ENCODE measurements around the gene AMN. TPM values are rescaled to one million over a fixed set of nuclear protein-coding genes. Genes with fewer than 3 reads are reported as not detected.

AMN gene
- total and polyA plus RNA-seq, 7 donors, result 42.0 to 78.1 (median 43.0) TPM; not detected in 4

DNA sequence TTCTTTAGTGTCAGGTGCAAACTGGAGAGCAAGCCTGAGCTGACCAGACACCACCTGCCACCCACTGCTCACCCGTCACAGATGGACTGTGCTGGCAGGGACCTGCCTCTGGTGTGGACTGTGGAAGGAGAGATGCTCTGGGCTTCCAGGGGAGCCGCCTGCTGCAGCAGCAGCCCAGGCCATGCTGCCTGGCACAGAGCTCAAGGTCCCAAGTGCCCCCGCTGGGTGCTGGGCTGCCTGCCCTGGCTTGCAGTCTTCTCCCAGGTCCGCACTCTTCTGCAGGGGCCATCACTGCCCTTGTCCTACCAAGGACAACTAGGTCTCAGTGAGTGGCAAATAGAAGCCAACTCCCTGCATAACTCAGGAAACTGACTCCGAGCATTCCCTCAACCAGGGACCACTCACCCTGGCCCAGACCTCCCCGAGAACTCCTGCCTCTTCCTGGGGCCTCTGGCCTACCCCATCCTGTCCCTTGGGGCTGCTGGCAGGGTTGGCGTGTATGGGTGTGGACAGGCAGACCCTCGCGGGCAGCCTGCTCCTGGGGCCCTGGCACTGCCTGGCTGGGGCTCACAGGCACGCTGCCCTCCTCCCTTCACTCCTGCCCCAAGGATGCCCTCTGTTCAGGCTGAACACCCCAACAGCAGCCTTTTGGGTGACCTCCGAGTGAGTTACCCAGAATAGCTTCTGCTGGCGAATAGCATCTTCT lies 9.3 kb downstream of the AMN start:
- DNase-seq, result no peak
- TF ChIP-seq POLR2AphosphoS5 (IDR thresholded peaks at IDR 0.05) (no peak), POLR2A (IDR thresholded peaks at IDR 0.05) (no peak), EP300 (IDR thresholded peaks at IDR 0.05) (no peak)
- TF ChIP-seq, protein P1, sequence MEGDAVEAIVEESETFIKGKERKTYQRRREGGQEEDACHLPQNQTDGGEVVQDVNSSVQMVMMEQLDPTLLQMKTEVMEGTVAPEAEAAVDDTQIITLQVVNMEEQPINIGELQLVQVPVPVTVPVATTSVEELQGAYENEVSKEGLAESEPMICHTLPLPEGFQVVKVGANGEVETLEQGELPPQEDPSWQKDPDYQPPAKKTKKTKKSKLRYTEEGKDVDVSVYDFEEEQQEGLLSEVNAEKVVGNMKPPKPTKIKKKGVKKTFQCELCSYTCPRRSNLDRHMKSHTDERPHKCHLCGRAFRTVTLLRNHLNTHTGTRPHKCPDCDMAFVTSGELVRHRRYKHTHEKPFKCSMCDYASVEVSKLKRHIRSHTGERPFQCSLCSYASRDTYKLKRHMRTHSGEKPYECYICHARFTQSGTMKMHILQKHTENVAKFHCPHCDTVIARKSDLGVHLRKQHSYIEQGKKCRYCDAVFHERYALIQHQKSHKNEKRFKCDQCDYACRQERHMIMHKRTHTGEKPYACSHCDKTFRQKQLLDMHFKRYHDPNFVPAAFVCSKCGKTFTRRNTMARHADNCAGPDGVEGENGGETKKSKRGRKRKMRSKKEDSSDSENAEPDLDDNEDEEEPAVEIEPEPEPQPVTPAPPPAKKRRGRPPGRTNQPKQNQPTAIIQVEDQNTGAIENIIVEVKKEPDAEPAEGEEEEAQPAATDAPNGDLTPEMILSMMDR (IDR thresholded peaks at IDR 0.05), result no peak
- 92 to 94% methylated on average over 12 of the region's 12 CpGs for WGBS, 2 donors
- no peak overlapping the region for H3K4me3 ChIP-seq
- H3K4me1 ChIP-seq, result peaks cover 0 to 30% (median 30%) of the 10 kb centered on the region in 4 donors
- intact Hi-C loops (cut with DNase I), result no loop called here
- no peak overlapping the region for H3K27ac ChIP-seq
- H3K9me3 ChIP-seq, result no peaks in the 10 kb centered on the region
- H3K36me3 ChIP-seq, result peaks cover 0 to 31% (median 13%) of the 10 kb centered on the region in 4 donors
- H3K27me3 ChIP-seq, result peaks cover 28 to 44% (median 36%) of the 10 kb centered on the region in 3 donors

DNA sequence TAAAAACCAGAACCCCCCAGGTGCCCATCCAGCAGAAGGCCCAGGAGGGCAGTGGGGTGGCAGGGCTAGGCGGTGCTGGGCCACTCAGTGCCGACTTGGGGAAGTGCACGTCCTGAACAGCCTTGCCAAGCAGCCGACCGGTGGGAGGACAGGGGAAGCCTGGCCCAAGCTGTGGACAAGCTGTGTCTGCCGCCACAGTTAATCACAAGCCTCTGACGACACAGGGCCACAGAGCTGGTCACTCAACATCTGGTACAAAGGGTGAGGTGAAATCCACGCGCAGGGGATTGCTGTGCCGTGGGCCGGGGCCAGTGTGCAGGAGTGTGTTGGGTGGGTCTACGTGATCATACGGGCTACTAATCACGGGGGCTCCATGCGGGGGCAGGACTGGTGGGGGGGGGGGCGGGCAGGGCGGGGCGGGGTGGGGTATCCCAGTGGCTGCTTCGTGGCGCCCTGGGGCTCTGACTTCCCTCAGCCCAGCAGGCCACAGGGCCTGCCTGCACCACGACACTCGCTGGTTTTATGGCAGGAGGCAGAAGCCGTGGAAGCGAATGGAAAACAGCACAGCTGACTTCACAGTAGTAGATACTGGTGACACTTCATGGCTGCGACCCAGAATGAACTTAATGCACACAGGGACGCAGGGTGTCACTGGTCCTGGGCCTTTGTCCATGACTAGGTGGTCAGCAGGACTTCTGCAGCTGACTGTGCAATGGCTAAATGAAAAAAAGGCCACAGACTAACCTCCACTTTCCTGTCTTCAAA lies 10.2 kb downstream of the AMN start:
- no peak overlapping the region for H3K4me3 ChIP-seq
- no peaks in the 10 kb centered on the region for H3K9me3 ChIP-seq
- H3K36me3 ChIP-seq, result peaks cover 3 to 41% (median 21%) of the 10 kb centered on the region in 4 donors
- no peak overlapping the region for H3K27ac ChIP-seq
- H3K27me3 ChIP-seq, result peaks cover 28 to 36% (median 32%) of the 10 kb centered on the region in 3 donors
- TF ChIP-seq, protein P1 (IDR thresholded peaks at IDR 0.05), result no peak
- no peak for TF ChIP-seq POLR2AphosphoS5 (IDR thresholded peaks at IDR 0.05)
- TF ChIP-seq POLR2A (IDR thresholded peaks at IDR 0.05), result no peak
- no peak for TF ChIP-seq EP300 (IDR thresholded peaks at IDR 0.05)
- no peak for DNase-seq
- peaks cover 0 to 30% (median 30%) of the 10 kb centered on the region in 4 donors for H3K4me1 ChIP-seq
- WGBS, 2 donors, result 77 to 92% methylated on average over 26 of the region's 26 CpGs
- intact Hi-C loops (cut with DNase I), result no loop called here

DNA sequence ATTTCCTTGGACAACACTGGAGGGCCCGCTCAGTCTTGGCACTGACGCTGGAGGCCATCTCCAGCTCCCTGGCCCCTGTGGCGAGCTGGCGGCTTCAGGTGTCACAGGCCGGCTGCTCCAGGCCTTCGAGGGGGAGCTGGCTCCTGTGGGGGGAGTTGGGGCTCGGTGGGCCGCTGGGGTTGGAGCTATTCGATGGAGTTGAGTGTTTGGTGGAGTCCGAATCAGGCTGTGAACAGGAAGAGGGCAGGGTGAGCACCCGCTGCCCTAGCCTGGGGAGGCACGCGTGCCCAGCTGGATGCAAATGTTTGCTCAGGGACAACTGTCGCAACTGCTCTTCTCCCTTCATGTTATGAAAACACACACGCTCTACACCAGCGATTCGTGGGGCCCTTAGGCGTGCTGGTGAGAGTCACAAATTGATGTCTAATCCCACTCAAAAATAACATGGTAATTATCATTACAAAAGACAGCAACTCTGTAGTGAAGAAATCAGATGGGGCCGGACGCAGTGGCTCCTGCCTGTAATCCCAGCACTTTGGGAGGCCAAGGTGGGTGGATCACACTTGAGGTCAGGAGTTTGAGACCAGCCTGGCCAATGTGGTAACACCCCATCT lies 11.3 kb downstream of the AMN start:
- no peak for TF ChIP-seq EP300 (IDR thresholded peaks at IDR 0.05)
- no peak for TF ChIP-seq POLR2A (IDR thresholded peaks at IDR 0.05)
- TF ChIP-seq POLR2AphosphoS5 (IDR thresholded peaks at IDR 0.05), result no peak
- TF ChIP-seq, protein P1 (IDR thresholded peaks at IDR 0.05), result no peak
- 94% methylated on average over 20 of the region's 20 CpGs for WGBS, 2 donors
- Histone ChIP-seq H3K9me3 (no peaks in the 10 kb centered on the region), H3K27ac (no peak overlapping the region), H3K36me3 (peaks cover 10 to 51% (median 30%) of the 10 kb centered on the region in 4 donors), H3K4me3 (no peak overlapping the region), H3K4me1 (peaks cover 0 to 22% (median 21%) of the 10 kb centered on the region in 4 donors), H3K27me3 (peaks cover 19 to 25% (median 24%) of the 10 kb centered on the region in 3 donors)
- intact Hi-C loops (cut with DNase I), result no loop called here
- DNase-seq, result no peak

DNA sequence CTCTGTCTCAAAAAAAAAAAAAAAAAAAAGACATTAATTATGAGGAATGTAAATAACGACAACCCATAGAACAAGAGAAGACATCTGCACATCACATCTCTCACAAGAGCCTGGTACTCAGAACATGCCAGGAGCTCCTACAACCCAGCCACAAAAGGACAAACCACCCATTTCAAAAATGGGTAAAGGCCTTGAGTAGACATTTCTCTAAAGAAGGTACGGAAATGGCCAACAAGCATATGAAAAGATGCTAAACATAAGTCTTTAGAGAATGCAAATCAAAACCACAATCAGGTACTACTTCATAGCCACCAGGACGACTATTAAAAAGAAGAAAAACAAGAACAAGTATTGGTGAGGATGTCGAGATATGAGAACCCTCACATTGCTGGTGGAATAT lies 13.3 kb downstream of the AMN start:
- DNase-seq, result no peak
- Histone ChIP-seq H3K27me3 (peaks cover 0 to 5% (median 3%) of the 10 kb centered on the region in 3 donors), H3K27ac (no peak overlapping the region), H3K36me3 (peaks cover 18 to 71% (median 40%) of the 10 kb centered on the region in 4 donors), H3K9me3 (no peaks in the 10 kb centered on the region), H3K4me1 (peaks cover 0 to 10% (median 7%) of the 10 kb centered on the region in 4 donors), H3K4me3 (no peak overlapping the region)
- WGBS, 2 donors, result 88 to 92% methylated on average over 4 of the region's 4 CpGs
- TF ChIP-seq POLR2AphosphoS5 (IDR thresholded peaks at IDR 0.05), result no peak
- no peak for TF ChIP-seq POLR2A (IDR thresholded peaks at IDR 0.05)
- TF ChIP-seq EP300 (IDR thresholded peaks at IDR 0.05), result no peak
- TF ChIP-seq, protein P1 (IDR thresholded peaks at IDR 0.05), result no peak
- intact Hi-C loops (cut with DNase I), result no loop called here
